ENCODE results near the gene LSAMP.

GRCh38 chr3:116429479-116430269 is 15.6 kb downstream of the LSAMP start:
- TF ChIP-seq RAD21 (IDR thresholded peaks at IDR 0.05; ENCODE audit: low read length) (no peak), POLR2AphosphoS5 (IDR thresholded peaks at IDR 0.05; ENCODE audit: low read depth, low read length) (no peak), CTCF (IDR thresholded peaks at IDR 0.05) (no peak), GATA2 (CRISPR knock-in tag; IDR thresholded peaks at IDR 0.05) (no peak), JUND (IDR thresholded peaks at IDR 0.05) (no peak)

All from SK-N-SH (cell line).